ENCODE data around the gene XPR1. TPM values are rescaled to one million over a fixed set of nuclear protein-coding genes. Genes with fewer than 3 reads are reported as not detected.
A peak's percentile ranks its signal among the peaks of the same experiment; 100 is the strongest.

The XPR1 gene
- total RNA-seq: 7.1 TPM
- 10 to 100 TPM in 2 of 8 donors, 1 to 10 TPM in 6; 6.5 to 12.4 (median 9.3) TPM for polyA plus RNA-seq (ENCODE audit: insufficient read depth in 1 of 8, insufficient read length in 8 of 8, low replicate concordance in 1 of 8)
- long read RNA-seq, donor 1: 0 reads
- long read RNA-seq, donor 2: 0 reads
- long read RNA-seq, donor 3: 0 reads
- long read RNA-seq, donor 4, full-length matches to known transcripts: 2 of 2 reads
- long read RNA-seq, donor 4, partial matches to known transcripts: 0 of 2 reads
- long read RNA-seq, donor 4, other reads (novel, unspliced or antisense): 0 of 2 reads
- long read RNA-seq, donor 5, full-length matches to known transcripts: 4 of 4 reads
- long read RNA-seq, donor 5, partial matches to known transcripts: 0 of 4 reads
- long read RNA-seq, donor 5, other reads (novel, unspliced or antisense): 0 of 4 reads
- long read RNA-seq, donor 6, full-length matches to known transcripts: 3 of 3 reads
- long read RNA-seq, donor 6, partial matches to known transcripts: 0 of 3 reads
- long read RNA-seq, donor 6, other reads (novel, unspliced or antisense): 0 of 3 reads
- long read RNA-seq, donor 7, full-length matches to known transcripts: 1 of 1 reads
- long read RNA-seq, donor 7, partial matches to known transcripts: 0 of 1 reads
- long read RNA-seq, donor 7, other reads (novel, unspliced or antisense): 0 of 1 reads
- long read RNA-seq, donor 8: 0 reads
- long read RNA-seq, donor 9: 0 reads
- long read RNA-seq, donor 10, full-length matches to known transcripts: 2 of 2 reads
- long read RNA-seq, donor 10, partial matches to known transcripts: 0 of 2 reads
- long read RNA-seq, donor 10, other reads (novel, unspliced or antisense): 0 of 2 reads
- long read RNA-seq, donor 11: 0 reads

DNA sequence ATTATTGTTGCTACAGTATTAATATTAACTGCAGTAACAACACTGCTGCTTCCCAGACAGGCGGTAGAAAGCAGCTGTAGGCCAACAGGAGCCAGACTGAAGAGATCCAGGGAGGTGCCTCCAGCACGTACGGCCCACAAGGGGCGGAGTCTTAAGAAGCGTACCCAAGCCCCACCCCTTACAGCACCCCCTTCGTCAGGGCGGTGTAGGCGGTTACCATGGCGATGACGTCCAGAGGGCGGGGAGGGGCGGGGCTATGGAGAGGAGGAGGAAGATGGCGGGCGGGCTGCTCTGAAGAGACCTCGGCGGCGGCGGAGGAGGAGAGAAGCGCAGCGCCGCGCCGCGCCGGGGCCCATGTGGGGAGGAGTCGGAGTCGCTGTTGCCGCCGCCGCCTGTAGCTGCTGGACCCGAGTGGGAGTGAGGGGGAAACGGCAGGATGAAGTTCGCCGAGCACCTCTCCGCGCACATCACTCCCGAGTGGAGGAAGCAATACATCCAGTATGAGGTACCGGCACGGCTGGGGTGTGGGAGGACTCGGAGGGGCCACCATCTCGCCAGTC, at the start of gene XPR1:
XPR1 (plus strand) TSS at position 257 of the 560 bp plus-strand sequence; CDS start at position 437, 180 bp downstream.
- 0% methylated on average over 24 of the region's 41 CpGs for WGBS (ENCODE audit: insufficient coverage)
- Histone ChIP-seq H3K4me3 (ENCODE audit: low read length) (peak within 1 kb of the TSS; percentile 79), H3K27me3 (ENCODE audit: control insufficient read depth, insufficient read depth, low read length) (no peaks in the 10 kb centered on the region), H3K4me1 (ENCODE audit: control insufficient read depth, insufficient read depth, low read length) (no peaks in the 10 kb centered on the region), H3K9me3 (replicated peaks; ENCODE audit: control insufficient read depth, low read depth, low read length) (no peaks in the 10 kb centered on the region), H3K27ac (ENCODE audit: low read length) (peak within 1 kb of the TSS; percentile 93), H3K36me3 (ENCODE audit: control insufficient read depth, insufficient read depth, low read length) (no peaks in the 10 kb centered on the region)
- DNase-seq: peak; percentile 99

DNA sequence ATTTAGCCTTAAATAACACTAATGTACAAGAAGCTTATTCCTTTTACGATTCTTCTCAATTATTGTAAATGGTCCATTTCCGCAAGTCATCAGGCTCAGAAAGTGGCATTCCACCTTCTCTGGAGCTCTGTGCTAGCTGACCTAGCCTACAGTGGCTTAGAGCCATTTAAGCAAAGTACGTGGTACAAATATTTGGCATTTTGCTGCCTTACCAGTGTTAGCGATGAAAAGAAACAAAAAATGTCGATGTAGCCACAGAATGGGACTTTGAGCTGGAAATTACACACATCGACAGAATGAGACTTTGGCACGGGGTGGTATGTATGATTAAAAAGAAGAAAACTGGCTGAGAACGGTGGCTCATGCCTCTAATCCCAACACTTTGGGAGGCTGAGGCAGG, 47.0 kb upstream of the XPR1 start:
- 97% methylated on average over 5 of the region's 8 CpGs for WGBS (ENCODE audit: insufficient coverage)
- Histone ChIP-seq H3K36me3 (ENCODE audit: control insufficient read depth, insufficient read depth, low read length) (no peaks in the 10 kb centered on the region), H3K4me1 (ENCODE audit: control insufficient read depth, insufficient read depth, low read length) (no peaks in the 10 kb centered on the region), H3K4me3 (ENCODE audit: low read length) (no peak overlapping the region), H3K27me3 (ENCODE audit: control insufficient read depth, insufficient read depth, low read length) (no peaks in the 10 kb centered on the region), H3K27ac (ENCODE audit: low read length) (no peak overlapping the region), H3K9me3 (replicated peaks; ENCODE audit: control insufficient read depth, low read depth, low read length) (no peaks in the 10 kb centered on the region)
- DNase-seq: no peak

DNA sequence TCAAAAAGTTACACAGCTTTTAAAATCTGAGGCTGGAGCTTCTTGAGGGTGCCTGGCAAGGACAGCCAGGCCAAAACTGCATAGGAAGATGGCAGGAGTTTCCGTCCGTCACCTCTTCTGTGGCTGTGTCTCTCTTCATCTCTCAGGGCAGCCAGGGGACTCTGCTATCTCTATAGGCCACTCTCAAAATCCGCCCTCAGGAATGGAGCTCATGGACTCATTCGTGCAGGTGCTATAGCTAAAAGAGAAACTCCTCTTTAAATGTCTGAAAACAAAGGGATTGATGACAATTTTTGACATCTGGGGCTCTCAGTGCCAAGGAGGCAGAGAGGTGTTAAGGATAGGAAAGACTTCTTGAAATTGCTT, 45.8 kb upstream of the XPR1 start:
- no peak overlapping the region for H3K27ac ChIP-seq (ENCODE audit: low read length)

DNA sequence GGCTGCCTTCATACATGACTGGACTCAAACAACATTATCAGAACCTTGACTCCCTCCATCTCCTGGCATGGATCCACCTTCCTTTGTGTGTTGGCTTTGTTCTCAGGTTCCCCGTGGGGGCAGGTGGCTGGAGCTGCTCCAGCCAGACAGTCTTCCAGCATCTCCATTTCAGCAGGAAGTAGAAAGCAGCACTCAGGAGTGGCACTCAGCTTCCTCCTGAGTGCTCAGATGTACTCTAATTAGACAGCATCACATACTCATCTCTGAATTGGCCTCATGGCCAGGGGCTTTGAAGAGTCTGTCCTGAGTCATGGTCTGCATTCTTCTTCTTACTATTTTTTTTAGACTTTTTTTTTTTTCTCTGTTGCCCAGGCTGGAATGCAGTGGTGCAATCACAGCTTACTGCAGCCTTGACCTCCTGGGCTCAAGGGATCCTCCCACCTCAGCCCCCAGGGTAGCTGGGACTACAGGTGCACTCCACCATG, 45.1 kb upstream of the XPR1 start:
- Histone ChIP-seq H3K4me1 (ENCODE audit: control insufficient read depth, insufficient read depth, low read length) (no peaks in the 10 kb centered on the region), H3K9me3 (replicated peaks; ENCODE audit: control insufficient read depth, low read depth, low read length) (no peaks in the 10 kb centered on the region), H3K27me3 (ENCODE audit: control insufficient read depth, insufficient read depth, low read length) (no peaks in the 10 kb centered on the region), H3K4me3 (ENCODE audit: low read length) (no peak overlapping the region), H3K27ac (ENCODE audit: low read length) (no peak overlapping the region), H3K36me3 (ENCODE audit: control insufficient read depth, insufficient read depth, low read length) (no peaks in the 10 kb centered on the region)
- WGBS (ENCODE audit: insufficient coverage): 88% methylated on average over 1 of the region's 1 CpG
- no peak for DNase-seq

More for the DNA sequence above, 45.8 kb upstream of the XPR1 start:
- no peaks in the 10 kb centered on the region for H3K4me1 ChIP-seq (ENCODE audit: control insufficient read depth, insufficient read depth, low read length)
- no peaks in the 10 kb centered on the region for H3K27me3 ChIP-seq (ENCODE audit: control insufficient read depth, insufficient read depth, low read length)
- no peaks in the 10 kb centered on the region for H3K36me3 ChIP-seq (ENCODE audit: control insufficient read depth, insufficient read depth, low read length)
- no peak for DNase-seq
- WGBS (ENCODE audit: insufficient coverage): 90% methylated on average over 3 of the region's 4 CpGs
- H3K4me3 ChIP-seq (ENCODE audit: low read length): no peak overlapping the region
- no peaks in the 10 kb centered on the region for H3K9me3 ChIP-seq (replicated peaks; ENCODE audit: control insufficient read depth, low read depth, low read length)

DNA sequence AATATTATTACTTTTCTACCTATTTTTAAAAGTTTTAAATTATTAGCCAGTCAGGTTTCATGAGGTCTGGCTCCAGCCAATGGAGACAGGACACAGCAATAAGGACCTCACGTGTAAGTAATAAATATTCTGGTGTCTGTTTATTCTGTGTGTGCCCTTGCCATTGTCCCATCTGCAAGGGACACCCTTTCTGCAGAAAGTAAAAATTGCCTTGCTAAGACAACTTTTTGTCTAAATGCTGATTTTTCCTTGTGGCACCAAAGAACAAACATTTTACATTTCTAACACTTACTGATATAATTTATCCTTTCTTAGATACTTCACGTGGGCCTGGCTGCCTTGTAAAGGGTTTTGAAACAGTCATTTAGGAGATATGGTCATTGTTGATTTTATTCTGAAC, 43.7 kb upstream of the XPR1 start:
- H3K36me3 ChIP-seq (ENCODE audit: control insufficient read depth, insufficient read depth, low read length): no peaks in the 10 kb centered on the region
- H3K27ac ChIP-seq (ENCODE audit: low read length): no peak overlapping the region
- no peaks in the 10 kb centered on the region for H3K27me3 ChIP-seq (ENCODE audit: control insufficient read depth, insufficient read depth, low read length)
- no peaks in the 10 kb centered on the region for H3K9me3 ChIP-seq (replicated peaks; ENCODE audit: control insufficient read depth, low read depth, low read length)
- no peaks in the 10 kb centered on the region for H3K4me1 ChIP-seq (ENCODE audit: control insufficient read depth, insufficient read depth, low read length)
- 88% methylated on average over 1 of the region's 2 CpGs for WGBS (ENCODE audit: insufficient coverage)
- no peak overlapping the region for H3K4me3 ChIP-seq (ENCODE audit: low read length)
- DNase-seq: no peak

DNA sequence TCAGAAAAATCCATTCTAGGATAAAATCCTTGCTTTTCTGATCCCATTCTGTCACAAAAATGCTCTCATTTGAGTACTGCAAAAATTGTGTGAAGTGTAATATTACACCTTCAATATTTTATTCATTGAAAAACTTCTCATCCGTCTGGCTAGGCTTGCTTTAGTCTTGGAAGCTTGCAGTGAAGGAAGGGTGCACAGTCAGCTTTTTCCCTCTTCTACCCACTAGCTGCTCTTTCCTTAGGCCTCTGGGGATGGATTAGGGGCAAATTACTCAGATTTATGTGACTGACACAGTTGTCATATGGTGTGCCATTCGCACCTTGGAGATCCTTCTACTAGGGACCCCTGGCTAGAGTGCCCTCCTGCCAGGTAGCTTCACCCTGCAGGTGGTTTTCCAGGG, 40.9 kb upstream of the XPR1 start:
- Histone ChIP-seq H3K4me1 (ENCODE audit: control insufficient read depth, insufficient read depth, low read length) (no peaks in the 10 kb centered on the region), H3K9me3 (replicated peaks; ENCODE audit: control insufficient read depth, low read depth, low read length) (no peaks in the 10 kb centered on the region), H3K27me3 (ENCODE audit: control insufficient read depth, insufficient read depth, low read length) (no peaks in the 10 kb centered on the region), H3K36me3 (ENCODE audit: control insufficient read depth, insufficient read depth, low read length) (no peaks in the 10 kb centered on the region), H3K4me3 (ENCODE audit: low read length) (no peak overlapping the region), H3K27ac (ENCODE audit: low read length) (no peak overlapping the region)
- no peak for DNase-seq
- 85% methylated on average over 1 of the region's 2 CpGs for WGBS (ENCODE audit: insufficient coverage)

DNA sequence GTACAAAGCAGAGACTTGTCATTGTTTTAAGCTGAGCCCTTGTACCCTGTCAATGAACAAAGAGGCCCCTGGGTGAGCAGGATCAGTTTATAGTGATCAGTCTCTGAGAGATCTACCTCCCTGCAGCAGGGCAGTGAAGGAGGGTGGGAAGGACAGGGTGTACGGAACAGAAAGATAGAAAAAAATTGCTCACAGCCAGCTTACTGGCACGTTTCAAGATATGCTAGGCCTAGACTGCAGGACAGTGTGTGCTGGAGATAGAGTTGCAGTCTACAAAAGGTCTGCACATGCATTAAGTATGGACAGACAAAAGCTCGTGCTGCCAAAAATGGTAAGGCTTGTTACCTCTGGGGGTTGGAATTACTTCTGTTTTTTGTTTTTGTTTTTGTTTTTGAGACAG, 38.4 kb upstream of the XPR1 start:
- Histone ChIP-seq H3K36me3 (ENCODE audit: control insufficient read depth, insufficient read depth, low read length) (no peaks in the 10 kb centered on the region), H3K27ac (ENCODE audit: low read length) (no peak overlapping the region), H3K4me1 (ENCODE audit: control insufficient read depth, insufficient read depth, low read length) (no peaks in the 10 kb centered on the region), H3K9me3 (replicated peaks; ENCODE audit: control insufficient read depth, low read depth, low read length) (no peaks in the 10 kb centered on the region), H3K4me3 (ENCODE audit: low read length) (no peak overlapping the region), H3K27me3 (ENCODE audit: control insufficient read depth, insufficient read depth, low read length) (no peaks in the 10 kb centered on the region)
- WGBS (ENCODE audit: insufficient coverage): 48% methylated on average over 2 of the region's 3 CpGs
- DNase-seq: no peak

DNA sequence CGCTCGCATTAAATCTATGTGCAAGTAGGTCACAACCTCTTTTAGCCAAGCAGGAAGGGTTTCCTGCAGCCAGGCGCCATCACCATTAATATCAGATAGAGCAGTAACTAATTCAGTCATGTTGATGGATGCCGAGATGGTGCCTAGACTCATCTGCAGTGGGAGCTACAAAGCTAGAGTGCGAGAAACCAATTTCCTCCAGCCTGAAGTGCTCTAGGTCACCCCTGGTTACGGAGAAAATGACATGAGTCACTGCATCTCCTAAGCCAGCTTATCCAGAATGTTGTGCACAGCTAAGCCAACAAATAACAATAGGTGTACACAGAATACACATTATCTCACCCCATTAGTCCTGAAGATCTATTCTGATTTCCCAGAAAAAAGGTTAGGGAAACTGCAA, 37.1 kb upstream of the XPR1 start:
- Histone ChIP-seq H3K36me3 (ENCODE audit: control insufficient read depth, insufficient read depth, low read length) (no peaks in the 10 kb centered on the region), H3K9me3 (replicated peaks; ENCODE audit: control insufficient read depth, low read depth, low read length) (no peaks in the 10 kb centered on the region), H3K4me1 (ENCODE audit: control insufficient read depth, insufficient read depth, low read length) (no peaks in the 10 kb centered on the region), H3K4me3 (ENCODE audit: low read length) (no peak overlapping the region), H3K27me3 (ENCODE audit: control insufficient read depth, insufficient read depth, low read length) (no peaks in the 10 kb centered on the region), H3K27ac (ENCODE audit: low read length) (no peak overlapping the region)
- no peak for DNase-seq
- 73% methylated on average over 4 of the region's 6 CpGs for WGBS (ENCODE audit: insufficient coverage)

DNA sequence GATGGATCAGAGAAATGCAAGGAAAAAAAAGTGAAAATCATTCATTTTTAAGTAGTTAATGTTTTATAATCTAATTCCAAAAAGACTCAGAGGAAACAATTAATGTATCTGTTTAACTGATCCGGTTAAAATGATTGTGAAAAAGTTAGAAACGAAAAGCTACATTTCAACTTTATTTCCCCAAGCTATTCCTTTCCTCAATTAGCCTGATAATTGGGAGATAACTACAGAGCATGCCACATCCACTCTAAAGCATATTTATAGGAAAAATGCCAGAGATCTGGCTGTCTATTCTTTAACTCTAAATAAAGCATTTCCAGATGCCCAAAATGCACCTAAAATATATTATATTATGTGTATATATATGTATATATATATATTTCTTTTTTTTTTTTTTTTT, 35.9 kb upstream of the XPR1 start:
- H3K36me3 ChIP-seq (ENCODE audit: control insufficient read depth, insufficient read depth, low read length): no peaks in the 10 kb centered on the region
- WGBS (ENCODE audit: insufficient coverage): no CpG with 5 or more reads among the region's 2 CpGs
- no peaks in the 10 kb centered on the region for H3K4me1 ChIP-seq (ENCODE audit: control insufficient read depth, insufficient read depth, low read length)
- no peaks in the 10 kb centered on the region for H3K27me3 ChIP-seq (ENCODE audit: control insufficient read depth, insufficient read depth, low read length)
- no peak overlapping the region for H3K4me3 ChIP-seq (ENCODE audit: low read length)
- H3K27ac ChIP-seq (ENCODE audit: low read length): no peak overlapping the region
- no peak for DNase-seq
- no peaks in the 10 kb centered on the region for H3K9me3 ChIP-seq (replicated peaks; ENCODE audit: control insufficient read depth, low read depth, low read length)

DNA sequence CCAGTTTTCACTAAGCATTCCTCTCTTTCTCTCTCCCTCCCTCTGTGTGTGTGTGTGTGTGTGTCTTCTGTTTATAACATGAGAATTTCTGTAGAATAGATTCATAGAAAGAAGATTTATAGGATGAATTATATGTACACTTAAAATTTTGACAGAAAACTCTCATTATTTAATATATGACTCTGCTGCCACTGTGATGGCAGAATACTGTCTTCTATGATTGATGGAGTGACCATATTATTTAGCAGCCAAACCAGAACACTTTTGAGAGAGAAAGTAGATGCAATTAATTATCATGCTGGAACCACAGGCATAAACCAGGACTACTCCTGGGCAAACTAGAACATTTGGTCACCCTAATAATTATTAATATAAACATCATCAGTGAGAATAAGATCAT, 34.3 kb upstream of the XPR1 start:
- no peak for DNase-seq
- Histone ChIP-seq H3K27me3 (ENCODE audit: control insufficient read depth, insufficient read depth, low read length) (no peaks in the 10 kb centered on the region), H3K27ac (ENCODE audit: low read length) (no peak overlapping the region), H3K4me3 (ENCODE audit: low read length) (no peak overlapping the region), H3K4me1 (ENCODE audit: control insufficient read depth, insufficient read depth, low read length) (no peaks in the 10 kb centered on the region), H3K36me3 (ENCODE audit: control insufficient read depth, insufficient read depth, low read length) (no peaks in the 10 kb centered on the region), H3K9me3 (replicated peaks; ENCODE audit: control insufficient read depth, low read depth, low read length) (no peaks in the 10 kb centered on the region)
